Panc1 (cell line): ENCODE results near the gene BCL11B.

Source experiments
- POLR2AphosphoS5 ChIP-seq: IDR thresholded peaks from 2 replicates; pipeline ENCODE4 v1.6.1; 2012; ENCODE audit warnings: mild to moderate bottlenecking, low read depth, low read length, moderate library complexity
- TF ChIP-seq, protein P1 (sequence below): fragments of 450-650 bp; IDR thresholded peaks from 2 replicates; pipeline ENCODE4 v1.5.1; 2017; ENCODE audit warnings: mild to moderate bottlenecking

GRCh38 chr14:99225436-99226203 is 46.4 kb downstream of the BCL11B start:
- TF ChIP-seq, protein P1, sequence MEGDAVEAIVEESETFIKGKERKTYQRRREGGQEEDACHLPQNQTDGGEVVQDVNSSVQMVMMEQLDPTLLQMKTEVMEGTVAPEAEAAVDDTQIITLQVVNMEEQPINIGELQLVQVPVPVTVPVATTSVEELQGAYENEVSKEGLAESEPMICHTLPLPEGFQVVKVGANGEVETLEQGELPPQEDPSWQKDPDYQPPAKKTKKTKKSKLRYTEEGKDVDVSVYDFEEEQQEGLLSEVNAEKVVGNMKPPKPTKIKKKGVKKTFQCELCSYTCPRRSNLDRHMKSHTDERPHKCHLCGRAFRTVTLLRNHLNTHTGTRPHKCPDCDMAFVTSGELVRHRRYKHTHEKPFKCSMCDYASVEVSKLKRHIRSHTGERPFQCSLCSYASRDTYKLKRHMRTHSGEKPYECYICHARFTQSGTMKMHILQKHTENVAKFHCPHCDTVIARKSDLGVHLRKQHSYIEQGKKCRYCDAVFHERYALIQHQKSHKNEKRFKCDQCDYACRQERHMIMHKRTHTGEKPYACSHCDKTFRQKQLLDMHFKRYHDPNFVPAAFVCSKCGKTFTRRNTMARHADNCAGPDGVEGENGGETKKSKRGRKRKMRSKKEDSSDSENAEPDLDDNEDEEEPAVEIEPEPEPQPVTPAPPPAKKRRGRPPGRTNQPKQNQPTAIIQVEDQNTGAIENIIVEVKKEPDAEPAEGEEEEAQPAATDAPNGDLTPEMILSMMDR: no peak
- no peak for TF ChIP-seq POLR2AphosphoS5
